GM23338 (cell line): Measurements from ENCODE around the gene GRB14. TPM values are rescaled to one million over a fixed set of nuclear protein-coding genes. Genes with fewer than 3 reads are reported as not detected.

ENCODE experiments used
- ATAC-seq: fragments of 200-7000 bp; cut with Tn5 transposase; 3 replicates; pipeline ENCODE4 v1.9.1; 2020
- DNase-seq: peaks from one replicate; pipeline ENCODE4 v3.0.0-alpha.2; 2015; ENCODE audit warnings: low spot score
- H2AFZ ChIP-seq: fragments of 200-600 bp; sonication (generic); 2 replicates; pipeline ENCODE4 v1.8.0; 2016; ENCODE audit warnings: antibody characterized with exemption, mild to moderate bottlenecking, moderate library complexity
- H3F3A ChIP-seq: fragments of 200-600 bp; sonication (generic); replicated peaks from 2 replicates; pipeline ENCODE4 v1.8.0; 2017; ENCODE audit warnings: antibody characterized with exemption, mixed run types, low read depth
- H3K27ac ChIP-seq: fragments of 200-600 bp; sonication (generic); 2 replicates; pipeline ENCODE4 v1.6.1; 2016; ENCODE audit warnings: low read depth
- H3K27me3 ChIP-seq: fragments of 200-600 bp; sonication (generic); 2 replicates; pipeline ENCODE4 v1.8.0; 2016; ENCODE audit warnings: mild to moderate bottlenecking, mixed run types, moderate library complexity; ENCODE audit not compliant: insufficient read depth
- H3K36me3 ChIP-seq: fragments of 200-600 bp; sonication (generic); 2 replicates; pipeline ENCODE4 v1.8.0; 2016; ENCODE audit warnings: mild to moderate bottlenecking; ENCODE audit not compliant: insufficient read depth
- H3K4me1 ChIP-seq: fragments of 200-600 bp; sonication (generic); 2 replicates; pipeline ENCODE4 v1.8.0; 2016; ENCODE audit warnings: mild to moderate bottlenecking, moderate library complexity; ENCODE audit not compliant: insufficient read depth
- H3K4me2 ChIP-seq: fragments of 200-600 bp; sonication (generic); 2 replicates; pipeline ENCODE4 v1.7.1; 2017; ENCODE audit warnings: mixed run types
- H3K4me3 ChIP-seq: fragments of 200-600 bp; sonication (generic); 2 replicates; pipeline ENCODE4 v1.6.1; 2016; ENCODE audit warnings: mixed run types
- H3K79me2 ChIP-seq: fragments of 200-600 bp; sonication (generic); replicated peaks from 2 replicates; pipeline ENCODE4 v1.8.0; 2017; ENCODE audit warnings: mild to moderate bottlenecking; ENCODE audit not compliant: insufficient read depth
- H3K9me2 ChIP-seq: fragments of 200-600 bp; sonication (generic); 2 replicates; pipeline ENCODE4 v1.8.0; 2017; ENCODE audit not compliant: insufficient read depth
- H4K20me1 ChIP-seq: fragments of 200-600 bp; sonication (generic); replicated peaks from 2 replicates; pipeline ENCODE4 v1.8.0; 2017; ENCODE audit warnings: mild to moderate bottlenecking; ENCODE audit not compliant: insufficient read depth
- H3K27ac Mint-ChIP-seq: 2 replicates; pipeline ENCODE4 v1.8.0; 2020; ENCODE audit warnings: inconsistent platforms, mild to moderate bottlenecking, moderate library complexity, mixed read lengths
- H3K27me3 Mint-ChIP-seq: 3 replicates; pipeline ENCODE4 v1.8.0; 2022; ENCODE audit warnings: low read depth, mild to moderate bottlenecking, moderate library complexity, mixed read lengths, inconsistent platforms; ENCODE audit not compliant: insufficient read depth, poor library complexity
- H3K36me3 Mint-ChIP-seq: 3 replicates; pipeline ENCODE4 v1.8.0; 2021; ENCODE audit warnings: low read depth, mild to moderate bottlenecking, inconsistent platforms, moderate library complexity, mixed read lengths
- H3K4me1 Mint-ChIP-seq: 3 replicates; pipeline ENCODE4 v1.8.0; 2020; ENCODE audit warnings: mild to moderate bottlenecking, inconsistent platforms, mixed read lengths
- H3K4me3 Mint-ChIP-seq: 3 replicates; pipeline ENCODE4 v1.8.0; 2021; ENCODE audit warnings: moderate library complexity, mild to moderate bottlenecking, inconsistent platforms, mixed read lengths
- H3K9me3 Mint-ChIP-seq: 3 replicates; pipeline ENCODE4 v1.8.0; 2020; ENCODE audit warnings: moderate library complexity, mild to moderate bottlenecking, inconsistent platforms, mixed read lengths
- CREB1 ChIP-seq: fragments of 250-450 bp; sonication (Bioruptor Pico); IDR thresholded peaks from 2 replicates; pipeline ENCODE4 v1.5.0; 2020; ENCODE audit warnings: low read depth, mild to moderate bottlenecking, moderate library complexity
- EZH2 ChIP-seq: fragments of 200-600 bp; sonication (generic); IDR thresholded peaks from one replicate; pipeline ENCODE4 v1.8.0; 2017; ENCODE audit warnings: antibody characterized with exemption, mild to moderate bottlenecking, low read depth; ENCODE audit not compliant: unreplicated experiment
- EZH2phosphoT487 ChIP-seq: fragments of 200-600 bp; sonication (generic); IDR thresholded peaks from one replicate; pipeline ENCODE4 v1.8.1; 2018; ENCODE audit warnings: antibody characterized with exemption; ENCODE audit not compliant: unreplicated experiment
- JUNB ChIP-seq: IDR thresholded peaks from one replicate; pipeline ENCODE4 v1.6.1; 2016; ENCODE audit warnings: antibody characterized with exemption; ENCODE audit not compliant: unreplicated experiment
- NANOG ChIP-seq: IDR thresholded peaks from 2 replicates; pipeline ENCODE4 v1.6.1; 2016; ENCODE audit warnings: antibody characterized with exemption, borderline replicate concordance
- POLR2AphosphoS5 ChIP-seq: IDR thresholded peaks from 2 replicates; pipeline ENCODE4 v1.6.1; 2016; ENCODE audit warnings: antibody characterized with exemption, low read depth
- STAT1 ChIP-seq: IDR thresholded peaks from one replicate; pipeline ENCODE4 v1.6.1; 2016; ENCODE audit warnings: antibody characterized with exemption; ENCODE audit not compliant: unreplicated experiment
- ZNF114 ChIP-seq: fragments of 250-450 bp; sonication (Bioruptor Pico); IDR thresholded peaks from 2 replicates; pipeline ENCODE4 v1.5.0; 2020; ENCODE audit warnings: mild to moderate bottlenecking, moderate library complexity
- ZNF331 ChIP-seq: fragments of 250-450 bp; sonication (Bioruptor Pico); IDR thresholded peaks from 2 replicates; pipeline ENCODE4 v1.5.0; 2020; ENCODE audit warnings: low read depth, mild to moderate bottlenecking, moderate library complexity
- polyA plus RNA-seq: library from polyadenylated mRNA; unstranded; fragments of >200 nt; fragmentation: Nextera tagmentation; extraction: Ambion mirVana; gene quantifications from 2 replicates; pipeline ENCODE4 v1.2.1, GENCODE V29; 2016
- total RNA-seq: library from RNA; depleted of rRNA; stranded (reverse); fragments of >200 nt; shearing (Covaris generic); gene quantifications from 2 replicates; pipeline ENCODE4 v1.2.3, GENCODE V29; 2014
- TF ChIP-seq, protein P1 (sequence below): IDR thresholded peaks from 2 replicates; pipeline ENCODE4 v1.6.1; 2016; ENCODE audit warnings: antibody characterized with exemption
- TF ChIP-seq, protein P2 (sequence below): fragments of 250-450 bp; sonication (Bioruptor Pico); IDR thresholded peaks from 2 replicates; pipeline ENCODE4 v1.5.0; 2020; ENCODE audit warnings: mild to moderate bottlenecking, moderate library complexity
- TF ChIP-seq, protein P3 (sequence below): IDR thresholded peaks from one replicate; pipeline ENCODE4 v1.6.1; 2018; ENCODE audit warnings: antibody characterized with exemption; ENCODE audit not compliant: unreplicated experiment
- TF ChIP-seq, protein P4 (sequence below), 2 experiments: fragments of 200-600 bp in 1 of 2; sonication (generic) in 1 of 2; conservative IDR thresholded peaks; 2 replicates each; pipeline versions ENCODE4 v1.5.1 to v1.6.1; 2016 to 2017; ENCODE audit warnings: antibody characterized with exemption in 2 of 2, low read depth in 2 of 2, mild to moderate bottlenecking in 2 of 2, moderate library complexity in 1 of 2

GRB14 gene
- total and polyA plus RNA-seq, 2 experiments from 2014 or later, result 16.0 to 28.9 TPM

DNA sequence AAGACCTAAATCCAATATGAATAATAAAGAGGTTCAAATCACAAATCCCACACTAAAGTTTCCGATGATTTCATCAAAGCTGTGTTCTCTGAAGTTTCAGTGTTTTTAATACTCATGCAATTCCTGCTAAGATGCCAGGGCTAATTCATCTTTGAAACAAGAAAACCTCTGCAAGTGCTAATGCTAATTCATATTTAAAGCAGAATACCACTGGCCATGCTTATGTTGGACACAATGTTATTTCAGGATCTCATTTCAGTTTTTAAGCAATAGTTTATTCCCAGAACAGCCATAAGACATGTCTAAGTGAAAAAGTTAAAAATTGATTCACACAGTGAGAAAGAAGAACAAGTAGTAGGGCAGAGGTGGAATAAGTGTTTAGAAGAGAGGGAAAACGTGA lies 62.8 kb downstream of the GRB14 start:
- peaks cover 4% of the 10 kb centered on the region; the same call in 1 of the 2 replicates for H3K4me1 ChIP-seq
- ATAC-seq (no peak), DNase-seq (no peak)
- TF ChIP-seq ZNF114 (CRISPR knock-in tag) (no peak), EZH2phosphoT487 (no peak), STAT1 (no peak), NANOG (no peak), EZH2 (no peak), JUNB (no peak), POLR2AphosphoS5 (no peak), CREB1 (no peak), ZNF331 (no peak)
- TF ChIP-seq, protein P1, sequence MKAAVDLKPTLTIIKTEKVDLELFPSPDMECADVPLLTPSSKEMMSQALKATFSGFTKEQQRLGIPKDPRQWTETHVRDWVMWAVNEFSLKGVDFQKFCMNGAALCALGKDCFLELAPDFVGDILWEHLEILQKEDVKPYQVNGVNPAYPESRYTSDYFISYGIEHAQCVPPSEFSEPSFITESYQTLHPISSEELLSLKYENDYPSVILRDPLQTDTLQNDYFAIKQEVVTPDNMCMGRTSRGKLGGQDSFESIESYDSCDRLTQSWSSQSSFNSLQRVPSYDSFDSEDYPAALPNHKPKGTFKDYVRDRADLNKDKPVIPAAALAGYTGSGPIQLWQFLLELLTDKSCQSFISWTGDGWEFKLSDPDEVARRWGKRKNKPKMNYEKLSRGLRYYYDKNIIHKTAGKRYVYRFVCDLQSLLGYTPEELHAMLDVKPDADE, result no peak
- TF ChIP-seq, protein P2, sequence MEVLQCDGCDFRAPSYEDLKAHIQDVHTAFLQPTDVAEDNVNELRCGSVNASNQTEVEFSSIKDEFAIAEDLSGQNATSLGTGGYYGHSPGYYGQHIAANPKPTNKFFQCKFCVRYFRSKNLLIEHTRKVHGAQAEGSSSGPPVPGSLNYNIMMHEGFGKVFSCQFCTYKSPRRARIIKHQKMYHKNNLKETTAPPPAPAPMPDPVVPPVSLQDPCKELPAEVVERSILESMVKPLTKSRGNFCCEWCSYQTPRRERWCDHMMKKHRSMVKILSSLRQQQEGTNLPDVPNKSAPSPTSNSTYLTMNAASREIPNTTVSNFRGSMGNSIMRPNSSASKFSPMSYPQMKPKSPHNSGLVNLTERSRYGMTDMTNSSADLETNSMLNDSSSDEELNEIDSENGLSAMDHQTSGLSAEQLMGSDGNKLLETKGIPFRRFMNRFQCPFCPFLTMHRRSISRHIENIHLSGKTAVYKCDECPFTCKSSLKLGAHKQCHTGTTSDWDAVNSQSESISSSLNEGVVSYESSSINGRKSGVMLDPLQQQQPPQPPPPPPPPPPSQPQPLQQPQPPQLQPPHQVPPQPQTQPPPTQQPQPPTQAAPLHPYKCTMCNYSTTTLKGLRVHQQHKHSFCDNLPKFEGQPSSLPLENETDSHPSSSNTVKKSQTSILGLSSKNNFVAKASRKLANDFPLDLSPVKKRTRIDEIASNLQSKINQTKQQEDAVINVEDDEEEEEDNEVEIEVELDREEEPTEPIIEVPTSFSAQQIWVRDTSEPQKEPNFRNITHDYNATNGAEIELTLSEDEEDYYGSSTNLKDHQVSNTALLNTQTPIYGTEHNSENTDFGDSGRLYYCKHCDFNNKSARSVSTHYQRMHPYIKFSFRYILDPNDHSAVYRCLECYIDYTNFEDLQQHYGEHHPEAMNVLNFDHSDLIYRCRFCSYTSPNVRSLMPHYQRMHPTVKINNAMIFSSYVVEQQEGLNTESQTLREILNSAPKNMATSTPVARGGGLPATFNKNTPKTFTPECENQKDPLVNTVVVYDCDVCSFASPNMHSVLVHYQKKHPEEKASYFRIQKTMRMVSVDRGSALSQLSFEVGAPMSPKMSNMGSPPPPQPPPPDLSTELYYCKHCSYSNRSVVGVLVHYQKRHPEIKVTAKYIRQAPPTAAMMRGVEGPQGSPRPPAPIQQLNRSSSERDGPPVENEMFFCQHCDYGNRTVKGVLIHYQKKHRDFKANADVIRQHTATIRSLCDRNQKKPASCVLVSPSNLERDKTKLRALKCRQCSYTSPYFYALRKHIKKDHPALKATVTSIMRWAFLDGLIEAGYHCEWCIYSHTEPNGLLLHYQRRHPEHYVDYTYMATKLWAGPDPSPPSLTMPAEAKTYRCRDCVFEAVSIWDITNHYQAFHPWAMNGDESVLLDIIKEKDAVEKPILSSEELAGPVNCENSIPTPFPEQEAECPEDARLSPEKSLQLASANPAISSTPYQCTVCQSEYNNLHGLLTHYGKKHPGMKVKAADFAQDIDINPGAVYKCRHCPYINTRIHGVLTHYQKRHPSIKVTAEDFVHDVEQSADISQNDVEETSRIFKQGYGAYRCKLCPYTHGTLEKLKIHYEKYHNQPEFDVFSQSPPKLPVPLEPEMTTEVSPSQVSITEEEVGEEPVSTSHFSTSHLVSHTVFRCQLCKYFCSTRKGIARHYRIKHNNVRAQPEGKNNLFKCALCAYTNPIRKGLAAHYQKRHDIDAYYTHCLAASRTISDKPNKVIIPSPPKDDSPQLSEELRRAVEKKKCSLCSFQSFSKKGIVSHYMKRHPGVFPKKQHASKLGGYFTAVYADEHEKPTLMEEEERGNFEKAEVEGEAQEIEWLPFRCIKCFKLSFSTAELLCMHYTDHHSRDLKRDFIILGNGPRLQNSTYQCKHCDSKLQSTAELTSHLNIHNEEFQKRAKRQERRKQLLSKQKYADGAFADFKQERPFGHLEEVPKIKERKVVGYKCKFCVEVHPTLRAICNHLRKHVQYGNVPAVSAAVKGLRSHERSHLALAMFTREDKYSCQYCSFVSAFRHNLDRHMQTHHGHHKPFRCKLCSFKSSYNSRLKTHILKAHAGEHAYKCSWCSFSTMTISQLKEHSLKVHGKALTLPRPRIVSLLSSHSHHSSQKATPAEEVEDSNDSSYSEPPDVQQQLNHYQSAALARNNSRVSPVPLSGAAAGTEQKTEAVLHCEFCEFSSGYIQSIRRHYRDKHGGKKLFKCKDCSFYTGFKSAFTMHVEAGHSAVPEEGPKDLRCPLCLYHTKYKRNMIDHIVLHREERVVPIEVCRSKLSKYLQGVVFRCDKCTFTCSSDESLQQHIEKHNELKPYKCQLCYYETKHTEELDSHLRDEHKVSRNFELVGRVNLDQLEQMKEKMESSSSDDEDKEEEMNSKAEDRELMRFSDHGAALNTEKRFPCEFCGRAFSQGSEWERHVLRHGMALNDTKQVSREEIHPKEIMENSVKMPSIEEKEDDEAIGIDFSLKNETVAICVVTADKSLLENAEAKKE (CRISPR knock-in tag), result no peak
- TF ChIP-seq, protein P3, sequence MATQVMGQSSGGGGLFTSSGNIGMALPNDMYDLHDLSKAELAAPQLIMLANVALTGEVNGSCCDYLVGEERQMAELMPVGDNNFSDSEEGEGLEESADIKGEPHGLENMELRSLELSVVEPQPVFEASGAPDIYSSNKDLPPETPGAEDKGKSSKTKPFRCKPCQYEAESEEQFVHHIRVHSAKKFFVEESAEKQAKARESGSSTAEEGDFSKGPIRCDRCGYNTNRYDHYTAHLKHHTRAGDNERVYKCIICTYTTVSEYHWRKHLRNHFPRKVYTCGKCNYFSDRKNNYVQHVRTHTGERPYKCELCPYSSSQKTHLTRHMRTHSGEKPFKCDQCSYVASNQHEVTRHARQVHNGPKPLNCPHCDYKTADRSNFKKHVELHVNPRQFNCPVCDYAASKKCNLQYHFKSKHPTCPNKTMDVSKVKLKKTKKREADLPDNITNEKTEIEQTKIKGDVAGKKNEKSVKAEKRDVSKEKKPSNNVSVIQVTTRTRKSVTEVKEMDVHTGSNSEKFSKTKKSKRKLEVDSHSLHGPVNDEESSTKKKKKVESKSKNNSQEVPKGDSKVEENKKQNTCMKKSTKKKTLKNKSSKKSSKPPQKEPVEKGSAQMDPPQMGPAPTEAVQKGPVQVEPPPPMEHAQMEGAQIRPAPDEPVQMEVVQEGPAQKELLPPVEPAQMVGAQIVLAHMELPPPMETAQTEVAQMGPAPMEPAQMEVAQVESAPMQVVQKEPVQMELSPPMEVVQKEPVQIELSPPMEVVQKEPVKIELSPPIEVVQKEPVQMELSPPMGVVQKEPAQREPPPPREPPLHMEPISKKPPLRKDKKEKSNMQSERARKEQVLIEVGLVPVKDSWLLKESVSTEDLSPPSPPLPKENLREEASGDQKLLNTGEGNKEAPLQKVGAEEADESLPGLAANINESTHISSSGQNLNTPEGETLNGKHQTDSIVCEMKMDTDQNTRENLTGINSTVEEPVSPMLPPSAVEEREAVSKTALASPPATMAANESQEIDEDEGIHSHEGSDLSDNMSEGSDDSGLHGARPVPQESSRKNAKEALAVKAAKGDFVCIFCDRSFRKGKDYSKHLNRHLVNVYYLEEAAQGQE, result no peak
- TF ChIP-seq, protein P4, sequence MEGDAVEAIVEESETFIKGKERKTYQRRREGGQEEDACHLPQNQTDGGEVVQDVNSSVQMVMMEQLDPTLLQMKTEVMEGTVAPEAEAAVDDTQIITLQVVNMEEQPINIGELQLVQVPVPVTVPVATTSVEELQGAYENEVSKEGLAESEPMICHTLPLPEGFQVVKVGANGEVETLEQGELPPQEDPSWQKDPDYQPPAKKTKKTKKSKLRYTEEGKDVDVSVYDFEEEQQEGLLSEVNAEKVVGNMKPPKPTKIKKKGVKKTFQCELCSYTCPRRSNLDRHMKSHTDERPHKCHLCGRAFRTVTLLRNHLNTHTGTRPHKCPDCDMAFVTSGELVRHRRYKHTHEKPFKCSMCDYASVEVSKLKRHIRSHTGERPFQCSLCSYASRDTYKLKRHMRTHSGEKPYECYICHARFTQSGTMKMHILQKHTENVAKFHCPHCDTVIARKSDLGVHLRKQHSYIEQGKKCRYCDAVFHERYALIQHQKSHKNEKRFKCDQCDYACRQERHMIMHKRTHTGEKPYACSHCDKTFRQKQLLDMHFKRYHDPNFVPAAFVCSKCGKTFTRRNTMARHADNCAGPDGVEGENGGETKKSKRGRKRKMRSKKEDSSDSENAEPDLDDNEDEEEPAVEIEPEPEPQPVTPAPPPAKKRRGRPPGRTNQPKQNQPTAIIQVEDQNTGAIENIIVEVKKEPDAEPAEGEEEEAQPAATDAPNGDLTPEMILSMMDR (conservative IDR thresholded peaks at IDR 0.05; ENCODE audit: low read depth in 2 of 2), result no peak
- H3K4me2 ChIP-seq, result no peak overlapping the region
- no peaks in the 10 kb centered on the region for H3K9me2 ChIP-seq
- Mint-ChIP-seq H3K36me3 (no peaks in the 10 kb centered on the region), H3K4me3 (no peak overlapping the region), H3K27ac (no peak overlapping the region), H3K9me3 (no peaks in the 10 kb centered on the region), H3K4me1 (peaks cover 3% of the 10 kb centered on the region; the same call in 1 of the 3 replicates), H3K27me3 (peaks cover 2% of the 10 kb centered on the region)
- no peak overlapping the region for H3K4me3 ChIP-seq
- H4K20me1 ChIP-seq, result no peaks in the 10 kb centered on the region
- H2AFZ ChIP-seq, result no peak overlapping the region
- no peaks in the 10 kb centered on the region for H3K36me3 ChIP-seq
- H3K79me2 ChIP-seq, result no peaks in the 10 kb centered on the region
- H3K27ac ChIP-seq, result no peak overlapping the region
- no peaks in the 10 kb centered on the region for H3K27me3 ChIP-seq
- no peaks in the 10 kb centered on the region for H3F3A ChIP-seq
